ENCODE data around the gene MCUR1. TPM values are rescaled to one million over a fixed set of nuclear protein-coding genes. Genes with fewer than 3 reads are reported as not detected.

The MCUR1 gene
- total and polyA plus RNA-seq, 2 of the 13 experiments (the other 11 are each of a cell fraction or from before 2014, with no cell fraction given), result 8.0 to 29.6 TPM

- TF ChIP-seq ZBTB38 (CRISPR knock-in tag; IDR thresholded peaks at IDR 0.05) (no peak), ZNF788 (CRISPR knock-in tag; IDR thresholded peaks at IDR 0.05; ENCODE audit: borderline replicate concordance) (no peak), PRDM4 (CRISPR knock-in tag; IDR thresholded peaks at IDR 0.05; ENCODE audit: borderline replicate concordance) (no peak), PRDM15 (CRISPR knock-in tag; IDR thresholded peaks at IDR 0.05) (no peak), ZNF530 (CRISPR knock-in tag; IDR thresholded peaks at IDR 0.05; ENCODE audit: low read depth) (no peak), ZNF784 (CRISPR knock-in tag; IDR thresholded peaks at IDR 0.05; ENCODE audit: borderline replicate concordance) (no peak), MTA1 (CRISPR knock-in tag; IDR thresholded peaks at IDR 0.05; ENCODE audit: borderline replicate concordance) (no peak), ZNF407 (CRISPR knock-in tag; IDR thresholded peaks at IDR 0.05; ENCODE audit: not compliant biosample characterization) (no peak), ZNF549 (CRISPR knock-in tag; IDR thresholded peaks at IDR 0.05) (no peak), BCL3 (CRISPR knock-in tag; IDR thresholded peaks at IDR 0.05) (no peak), MAFK (conservative IDR thresholded peaks at IDR 0.05 in 1 of 2, IDR thresholded peaks at IDR 0.05 in 1 of 2; ENCODE audit: low read length in 2 of 2) (no peak)
Measured at GRCh38 chr6:13818341-13818740, 4.0 kb upstream of the MCUR1 start (continued).

Data from HepG2 (cell line).